Fibroblast of skin of left biceps (primary cell): Measurements from ENCODE around the gene VMA21.
A peak's percentile ranks its signal among the peaks of the same experiment; 100 is the strongest.

Source experiments
- DNase-seq, 2 experiments: peaks; one replicate each; pipeline ENCODE4 v3.0.0-alpha.2; 2013; ENCODE audit warnings: low read depth in 2 of 2

VMA21 gene, protein sequence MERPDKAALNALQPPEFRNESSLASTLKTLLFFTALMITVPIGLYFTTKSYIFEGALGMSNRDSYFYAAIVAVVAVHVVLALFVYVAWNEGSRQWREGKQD

DNA sequence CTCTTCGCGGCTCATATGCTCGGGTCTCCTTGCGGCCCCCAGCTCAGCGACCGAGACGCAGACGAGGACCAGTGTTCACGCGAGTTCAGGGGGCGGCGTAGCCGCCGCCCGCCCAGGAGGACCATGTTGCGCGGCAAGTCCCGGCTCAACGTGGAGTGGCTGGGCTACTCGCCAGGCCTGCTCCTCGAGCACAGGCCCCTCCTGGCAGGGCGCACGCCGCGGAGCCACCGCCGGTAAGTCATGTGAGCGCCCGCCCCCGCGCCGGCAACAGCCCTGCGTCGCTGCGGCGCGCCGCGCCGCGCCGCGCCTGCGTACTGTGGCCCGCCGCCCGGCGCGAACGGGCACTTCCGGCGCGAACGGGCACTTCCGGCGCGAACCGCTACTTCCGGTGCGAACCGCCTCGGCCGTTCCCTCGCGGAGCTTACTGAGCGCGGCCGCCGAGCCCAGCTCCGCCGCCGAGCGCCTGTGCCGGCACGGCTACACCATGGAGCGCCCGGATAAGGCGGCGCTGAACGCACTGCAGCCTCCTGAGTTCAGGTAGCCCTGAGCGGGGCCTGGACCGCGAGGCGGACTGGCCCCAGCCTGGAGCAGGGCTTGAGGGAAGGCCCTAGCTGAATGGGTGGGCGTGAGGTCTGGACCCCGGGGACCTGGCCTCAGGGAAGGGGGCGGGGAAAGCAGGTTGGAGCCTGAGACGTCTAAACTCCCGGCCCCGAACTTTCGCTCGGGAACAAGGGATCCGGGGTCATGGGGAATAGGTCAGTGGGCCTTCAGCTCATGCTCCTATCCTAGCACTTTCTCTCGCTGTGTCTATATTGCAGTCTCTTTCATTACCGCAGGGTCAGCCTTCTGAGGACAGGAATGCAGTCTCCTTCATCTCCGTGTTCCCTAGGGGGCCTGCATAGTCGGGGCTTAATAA lies at the start of gene VMA21:
Gene VMA21, plus strand, starts transcription at position 382 of the 916 bp plus-strand sequence. Its CDS starts 103 bp downstream, at position 485.
- peak; percentile 68 to 69 for DNase-seq

DNA sequence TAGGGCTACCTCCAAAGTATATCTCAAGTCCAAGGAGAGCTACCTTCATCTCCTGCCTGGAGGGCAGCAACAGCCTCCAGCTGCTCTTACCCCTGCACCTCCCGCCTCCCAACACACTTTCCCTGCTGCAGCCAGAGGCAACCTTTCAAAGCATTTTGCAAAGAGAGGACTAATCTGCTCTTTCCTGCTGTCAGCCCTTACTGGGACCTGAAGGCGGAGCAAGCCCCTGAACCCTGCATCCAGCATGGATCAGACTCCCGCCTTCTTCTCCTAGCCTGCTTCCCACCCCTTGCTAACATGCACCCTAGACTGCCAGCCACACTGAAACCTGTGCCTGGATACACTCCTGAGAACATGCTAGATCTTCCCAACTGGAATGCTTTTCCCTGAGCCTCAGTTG lies 37.7 kb upstream of the VMA21 start:
- no peak for DNase-seq

DNA sequence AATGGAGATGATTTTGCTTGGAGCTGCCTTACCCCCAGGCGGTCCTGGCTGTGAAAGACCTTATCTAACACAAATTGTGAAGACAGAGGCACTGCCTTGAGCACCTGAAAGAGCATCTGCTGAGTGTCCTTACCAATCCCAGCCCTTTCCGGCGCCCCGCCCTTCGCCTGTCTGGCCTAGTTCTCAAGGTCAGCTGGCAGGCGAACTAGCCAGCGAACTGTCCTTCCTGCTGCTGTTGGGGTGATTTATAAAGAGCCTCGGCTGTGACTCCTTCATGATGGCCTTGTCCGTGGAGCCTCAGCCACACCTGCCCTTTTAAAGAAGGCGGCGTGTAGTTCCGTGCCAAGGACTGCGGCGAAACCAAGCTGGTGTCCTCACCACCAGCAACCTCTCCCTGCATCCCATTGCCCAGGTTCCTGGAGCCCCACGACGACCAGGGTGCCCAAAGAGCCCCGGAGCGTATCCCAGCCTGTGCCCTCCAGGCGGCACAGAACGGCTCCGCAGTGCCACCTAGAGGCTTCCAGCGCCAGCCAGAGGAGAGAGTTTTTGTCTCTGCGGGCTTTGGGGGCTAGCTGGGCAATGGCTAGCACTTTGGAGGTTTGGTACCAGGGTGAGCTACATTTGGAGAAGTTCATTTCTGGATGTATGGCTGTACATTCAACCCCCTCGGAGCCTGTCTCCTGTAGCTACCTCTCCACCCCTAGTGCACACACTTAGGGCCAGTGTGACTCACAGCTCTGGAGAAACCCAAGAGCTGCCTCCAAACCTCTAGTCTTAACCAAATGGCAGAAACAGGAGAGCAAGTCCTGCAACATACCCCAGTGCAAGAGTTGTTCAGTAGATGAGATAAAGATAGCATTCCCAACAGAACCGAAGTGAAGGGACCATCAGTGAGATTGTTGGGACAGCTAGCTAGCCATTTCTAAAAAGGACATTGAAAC lies 36.8 kb upstream of the VMA21 start:
- DNase-seq, result no peak

DNA sequence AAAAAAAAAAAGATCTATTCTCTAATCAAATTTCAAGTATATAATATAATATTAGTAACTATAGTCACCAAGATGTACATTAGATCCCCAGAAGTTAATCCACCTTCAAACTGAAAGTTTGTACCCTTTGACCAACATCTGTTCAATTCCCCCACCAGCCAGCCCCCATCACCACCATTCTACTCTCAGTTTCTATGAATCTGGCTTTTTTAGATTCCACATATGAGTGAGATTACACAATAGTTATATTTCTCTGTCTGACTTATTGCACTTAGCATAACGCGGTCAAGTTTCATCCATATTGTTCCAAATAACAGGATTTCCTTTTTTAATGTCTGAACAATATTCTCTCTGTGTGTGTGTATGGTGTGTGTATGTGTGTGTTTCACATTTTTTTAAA lies 33.7 kb upstream of the VMA21 start:
- DNase-seq, result no peak

DNA sequence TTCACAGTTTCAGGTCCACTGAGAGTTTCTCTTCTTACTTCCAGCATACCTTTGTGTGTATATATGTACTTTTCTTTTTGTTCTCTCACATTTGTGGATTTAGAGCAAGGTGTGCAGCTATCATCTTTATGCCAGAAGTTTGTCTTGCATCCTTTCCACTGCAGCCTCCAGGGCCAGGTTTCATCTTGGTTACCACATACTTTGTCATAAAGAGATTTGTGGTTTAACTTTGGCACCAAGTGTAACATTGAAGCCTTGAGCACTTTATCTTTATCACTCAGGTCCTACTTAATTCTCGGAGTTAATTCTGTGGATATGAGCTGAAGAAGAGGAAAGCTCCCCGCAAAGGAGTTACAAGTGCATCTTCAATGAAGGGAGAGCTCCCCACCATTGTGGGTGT lies 31.4 kb upstream of the VMA21 start:
- no peak for DNase-seq

DNA sequence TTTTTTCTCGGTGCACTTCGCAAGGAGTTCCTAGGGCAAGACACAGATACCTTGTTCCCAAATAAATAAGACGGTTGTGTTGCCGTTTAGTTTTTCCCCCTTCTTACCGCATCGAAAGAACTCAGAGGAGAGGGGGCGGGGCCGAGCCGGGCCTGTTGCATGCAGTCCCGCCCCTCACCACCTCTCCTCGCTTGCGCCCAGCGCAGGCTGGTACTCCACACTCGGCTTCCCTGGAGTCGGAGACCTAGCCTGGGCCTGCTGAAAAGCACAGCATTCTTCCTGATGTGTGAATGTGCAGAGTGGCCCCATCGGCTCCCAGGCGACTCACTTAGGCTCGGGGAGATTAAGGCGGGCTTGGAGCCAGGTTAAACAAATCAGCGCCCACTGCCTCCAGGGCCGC lies 26.1 kb upstream of the VMA21 start:
- no peak for DNase-seq

DNA sequence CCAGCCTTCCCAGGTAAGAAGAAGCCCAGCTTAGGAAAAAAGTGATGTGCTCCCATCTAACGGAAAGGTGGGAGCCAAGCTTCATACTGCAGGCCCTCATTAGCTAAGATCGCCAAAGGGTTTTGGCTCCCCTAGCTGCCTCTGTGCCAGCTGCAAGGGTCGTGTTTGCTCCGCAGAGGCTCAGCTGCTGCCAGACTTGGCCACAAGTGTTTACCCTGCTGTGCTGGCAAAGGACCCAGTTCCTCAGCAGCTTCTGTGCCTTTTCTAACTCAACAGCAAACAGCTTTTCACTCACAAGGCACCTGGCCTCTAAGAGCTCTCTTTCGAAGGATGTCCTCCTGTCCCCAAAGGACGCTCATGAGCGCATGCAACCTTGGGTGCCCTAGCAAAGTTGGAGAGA lies 12.2 kb upstream of the VMA21 start:
- DNase-seq, result no peak

DNA sequence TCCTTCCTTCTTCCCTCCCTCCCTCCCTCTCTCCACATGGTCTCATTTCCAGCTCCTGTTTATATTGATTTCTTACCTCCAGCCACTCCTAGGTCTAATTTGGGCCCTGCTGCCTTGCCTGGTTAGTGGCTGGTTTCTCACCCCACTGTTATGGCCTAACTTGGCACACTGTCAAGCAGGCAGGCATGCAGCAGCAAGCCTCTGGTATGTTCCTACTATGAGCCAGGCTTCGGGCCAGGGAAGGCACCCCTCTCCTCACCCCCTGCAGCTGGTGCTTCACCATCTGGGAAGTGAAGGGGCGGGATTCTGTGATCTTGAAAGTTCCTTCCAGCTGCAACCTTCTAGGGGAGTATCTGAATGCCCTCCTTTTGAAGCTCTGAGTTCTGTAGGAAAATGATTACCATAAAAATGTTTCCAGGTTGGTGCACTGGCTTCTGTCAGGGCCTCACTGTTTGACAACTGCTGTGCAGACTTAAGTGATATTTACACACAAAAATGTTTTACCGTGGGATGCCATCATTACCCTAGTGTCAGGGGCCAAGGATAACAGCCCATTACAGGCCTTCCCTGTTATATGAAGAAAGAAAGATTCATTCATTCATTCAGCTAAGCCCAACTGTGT lies 10.1 kb upstream of the VMA21 start:
- no peak for DNase-seq

DNA sequence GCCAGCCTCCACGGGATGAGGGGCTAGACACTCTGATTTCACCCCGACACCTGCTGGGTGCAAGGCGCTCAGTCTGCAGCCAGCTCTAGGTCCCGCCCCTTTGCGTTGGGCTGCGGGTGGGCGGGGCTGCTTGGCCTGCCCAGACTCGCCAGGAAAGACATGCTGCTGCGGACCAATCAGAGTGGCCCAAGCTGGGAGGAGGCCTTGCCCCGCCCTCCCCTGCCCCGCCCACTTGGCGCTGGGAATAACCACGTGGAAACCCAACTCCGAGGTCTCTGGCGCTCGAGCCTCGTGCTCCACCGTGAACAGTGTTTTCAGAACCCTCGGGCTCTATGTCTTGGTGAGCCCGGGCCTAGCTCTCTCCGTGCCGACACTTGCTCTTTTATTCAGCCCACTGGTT lies 5.3 kb upstream of the VMA21 start:
- no peak for DNase-seq

DNA sequence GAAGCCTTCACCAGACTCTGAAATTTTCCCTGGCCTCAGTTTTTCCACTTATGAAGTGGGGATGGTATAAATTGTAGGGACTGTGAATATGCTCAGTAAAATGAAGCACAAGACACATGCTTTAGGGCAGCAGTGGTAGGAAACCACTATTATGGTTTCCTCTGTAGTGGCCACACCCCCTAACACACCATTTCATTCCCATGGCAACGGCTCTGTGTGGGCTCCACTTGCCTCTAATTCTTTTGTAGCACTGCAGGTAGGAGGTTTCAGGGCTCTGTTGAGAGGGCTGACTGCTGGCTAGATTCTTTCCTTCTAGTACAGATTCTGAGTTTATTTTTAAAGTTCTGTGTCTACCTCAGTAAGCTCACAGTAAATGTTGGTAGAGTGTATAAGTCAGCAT lies 3.5 kb upstream of the VMA21 start:
- no peak for DNase-seq

DNA sequence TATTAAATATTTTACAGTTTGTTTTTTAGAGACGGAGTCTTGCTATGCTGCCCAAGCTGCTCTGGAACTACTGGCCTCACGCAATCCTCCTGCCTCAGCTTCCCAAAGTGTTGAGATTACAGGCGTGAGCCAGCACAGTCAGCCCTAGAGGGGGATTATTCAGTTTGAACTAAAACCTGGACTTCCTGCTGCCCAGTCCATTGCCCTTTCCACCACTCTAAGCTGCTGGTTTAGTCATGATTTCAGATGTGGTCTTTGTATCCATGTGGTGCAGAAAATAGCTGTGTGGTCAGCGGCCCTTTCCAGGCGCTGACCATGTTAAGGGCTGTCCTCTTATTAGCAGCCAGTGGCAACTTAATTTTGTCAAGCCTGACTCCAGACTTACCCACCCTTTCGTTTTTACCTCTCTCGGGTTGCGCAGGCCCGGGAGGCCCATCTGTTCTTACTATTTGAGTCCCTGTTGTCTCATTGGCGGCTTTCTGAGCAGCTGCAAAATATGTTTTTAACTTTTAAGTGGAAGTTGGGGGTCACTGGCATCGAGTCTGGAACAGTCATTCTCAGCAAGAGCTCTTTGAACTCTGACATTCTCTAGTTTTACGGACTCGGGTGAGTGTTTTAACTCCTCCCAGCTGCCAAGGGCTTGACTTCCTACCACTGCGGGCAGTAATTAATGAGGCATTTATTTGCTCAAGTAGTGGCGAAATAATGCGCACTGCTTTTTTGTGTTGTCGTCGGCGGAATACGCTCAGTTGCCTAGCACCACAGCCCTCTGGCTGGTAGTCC lies 773 bp upstream of the VMA21 start:
- no peak for DNase-seq

DNA sequence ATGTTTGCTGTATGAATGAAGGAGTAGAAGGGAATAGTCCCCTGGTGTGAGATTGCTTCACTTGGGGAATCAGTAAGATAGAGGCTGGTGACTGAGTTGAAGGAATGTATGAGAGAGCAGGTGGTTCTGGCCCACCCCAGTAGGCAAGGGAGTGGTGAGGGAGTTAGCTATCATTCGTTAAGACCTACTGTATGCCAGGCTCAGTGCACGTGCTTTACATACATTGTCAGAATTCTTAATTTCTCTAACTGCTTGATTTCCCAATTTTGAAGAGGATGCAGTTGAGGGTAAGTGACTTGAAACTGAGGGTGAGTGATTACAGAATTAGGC lies 700 bp downstream of the VMA21 start:
- no peak for DNase-seq

DNA sequence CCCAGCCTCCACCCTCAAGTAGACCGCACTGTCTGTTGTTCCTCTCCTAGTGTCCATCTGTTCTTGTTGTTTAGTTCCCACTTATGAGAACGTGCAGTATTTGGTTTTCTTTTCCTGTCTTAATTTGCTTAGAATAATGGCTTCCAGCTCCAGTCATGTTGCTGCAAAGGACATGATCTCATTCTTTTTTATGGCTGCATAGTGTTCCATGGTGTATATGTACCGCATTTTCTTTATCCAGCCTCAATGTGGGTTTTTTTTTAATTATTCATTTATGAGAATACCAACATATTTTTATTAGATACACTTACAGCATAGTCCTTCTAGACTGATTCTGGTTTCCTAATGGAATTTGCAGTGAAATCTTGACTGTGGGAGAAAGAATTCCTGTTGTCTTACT lies 1.3 kb downstream of the VMA21 start:
- no peak for DNase-seq

DNA sequence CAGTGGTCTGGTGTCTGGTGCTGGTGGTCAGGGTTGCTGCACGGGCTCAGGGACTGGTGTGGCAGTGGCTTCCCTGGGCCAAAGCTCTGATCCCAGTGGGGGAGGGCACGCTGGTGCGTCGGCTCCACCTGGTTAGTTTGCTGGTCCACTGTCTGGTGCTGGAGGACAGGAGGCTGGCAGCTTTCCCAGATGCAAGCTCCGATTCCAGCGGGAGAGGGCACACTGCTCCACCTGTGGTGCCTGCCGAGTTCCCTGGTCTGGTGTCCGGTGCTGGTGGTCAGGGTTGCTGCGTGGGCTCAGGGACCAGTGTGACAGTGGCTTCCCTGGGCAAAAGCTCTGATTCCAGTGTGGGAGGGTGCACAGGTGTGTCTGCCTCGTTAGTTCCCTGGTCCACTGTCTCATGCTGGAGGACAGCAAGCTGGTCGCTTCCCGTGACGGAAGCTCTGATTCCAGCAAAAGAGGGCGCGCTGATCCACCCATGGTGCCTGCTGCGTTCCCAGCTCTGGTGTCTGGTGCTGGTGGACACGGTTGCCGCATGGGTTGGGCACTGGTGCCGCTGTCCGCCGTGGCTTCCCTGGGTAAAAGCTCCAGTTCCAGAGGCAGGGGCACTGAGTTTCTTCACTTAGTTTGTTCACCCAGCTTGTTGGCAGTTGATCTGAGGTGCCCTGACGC lies 5.8 kb downstream of the VMA21 start:
- no peak for DNase-seq

DNA sequence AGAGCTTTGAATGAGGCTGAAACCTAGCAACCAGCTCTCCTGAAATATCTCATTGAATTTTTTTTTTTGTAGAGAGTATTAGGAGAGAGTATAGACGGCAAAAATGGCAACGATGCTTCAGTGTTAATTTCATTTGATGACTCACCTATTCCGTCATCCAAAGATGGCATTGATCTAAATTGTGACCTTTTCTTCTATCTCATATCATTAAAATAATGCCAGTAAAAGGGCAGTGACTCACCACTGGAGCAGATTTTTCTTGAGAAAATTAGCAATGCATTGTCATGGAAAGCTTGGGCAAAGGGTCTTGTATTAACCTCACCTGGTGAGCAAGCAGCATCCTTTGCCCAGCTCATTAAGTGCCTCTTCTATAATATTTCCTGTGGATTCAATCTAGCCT lies 19.6 kb downstream of the VMA21 start:
- no peak for DNase-seq

DNA sequence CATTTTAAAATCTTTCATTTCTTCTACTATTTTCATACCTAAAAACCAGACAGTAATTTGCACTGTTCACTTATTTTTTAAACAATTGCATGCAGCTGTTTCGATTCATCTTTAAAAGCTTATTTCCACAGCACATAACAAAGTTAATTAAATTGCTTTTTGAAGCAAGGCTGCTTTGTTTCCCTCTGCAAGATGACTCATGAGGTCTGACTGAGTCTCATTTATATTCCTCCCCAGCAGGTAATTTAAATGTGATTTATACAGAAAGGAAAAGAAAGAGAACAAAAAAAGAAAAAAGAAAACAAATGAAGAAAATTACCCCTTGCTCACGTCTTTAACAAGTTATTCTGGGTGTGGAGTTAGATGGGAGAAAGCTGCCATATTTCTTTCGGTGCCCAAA lies 22.8 kb downstream of the VMA21 start:
- DNase-seq, result no peak

DNA sequence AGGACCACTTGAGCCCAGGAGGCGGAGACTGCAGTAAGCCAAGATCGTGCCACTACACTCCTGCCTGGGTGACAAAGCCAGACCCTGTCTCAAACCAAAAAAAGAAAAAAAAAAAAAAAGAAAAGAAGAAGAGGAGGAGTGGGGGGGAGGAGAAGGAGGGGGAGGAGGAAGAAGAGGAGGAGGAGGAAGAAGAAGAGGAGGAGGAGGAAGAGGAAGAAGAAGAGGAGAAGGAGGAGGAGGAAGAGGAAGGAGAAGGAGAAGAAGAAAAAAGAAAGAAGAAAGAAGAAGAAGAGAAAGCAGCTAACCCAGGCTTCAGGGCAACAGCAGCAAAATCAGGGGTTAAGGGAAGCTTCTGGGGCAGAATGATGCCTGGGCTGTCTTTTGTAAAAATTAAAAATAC lies 27.5 kb downstream of the VMA21 start:
- DNase-seq, result no peak

DNA sequence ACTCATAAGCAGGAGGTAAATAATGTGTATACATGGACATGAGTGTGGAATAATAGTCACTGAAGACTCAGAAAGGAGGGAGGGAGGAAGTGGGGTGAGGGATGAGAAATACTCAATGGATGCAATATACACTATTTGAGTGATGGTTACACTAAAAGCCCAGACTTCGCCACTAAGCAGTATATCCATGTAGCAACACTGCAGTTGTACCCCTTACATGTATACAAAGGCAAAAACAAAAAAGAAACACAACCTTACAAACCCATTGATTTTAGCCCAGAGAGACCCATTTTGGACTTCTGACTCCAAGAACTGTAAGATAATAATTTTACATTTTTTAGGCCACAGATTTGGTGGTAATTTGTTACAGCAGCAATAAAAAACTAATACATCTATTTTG lies 51.5 kb downstream of the VMA21 start:
- no peak for DNase-seq

DNA sequence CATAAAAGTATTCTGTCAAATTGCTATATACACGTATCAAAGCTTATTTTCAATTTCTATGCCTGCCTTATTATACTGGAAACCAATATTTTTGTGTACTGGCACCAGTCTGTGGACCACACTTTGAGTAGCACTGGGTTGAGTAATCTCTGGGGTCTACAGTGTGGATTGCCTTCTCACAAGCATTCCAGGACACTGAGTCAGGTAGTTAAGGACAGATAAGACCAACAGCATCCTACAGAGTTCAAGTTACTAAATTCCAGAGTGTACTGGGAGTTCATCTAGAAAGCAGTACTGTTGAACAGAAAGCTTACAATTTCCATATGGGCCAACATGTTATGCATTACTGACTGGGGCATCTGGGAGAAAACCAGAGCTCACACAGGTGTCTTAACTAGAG lies 61.8 kb downstream of the VMA21 start:
- DNase-seq, result no peak
